Inferior parietal cortex (tissue), 1 donor: ENCODE data around the gene CITED2.

ENCODE experiments used
- DNase-seq: peaks from one replicate; pipeline ENCODE4 v3.0.0-alpha.2; 2016; ENCODE audit errors: extremely low spot score

CITED2 gene

DNA sequence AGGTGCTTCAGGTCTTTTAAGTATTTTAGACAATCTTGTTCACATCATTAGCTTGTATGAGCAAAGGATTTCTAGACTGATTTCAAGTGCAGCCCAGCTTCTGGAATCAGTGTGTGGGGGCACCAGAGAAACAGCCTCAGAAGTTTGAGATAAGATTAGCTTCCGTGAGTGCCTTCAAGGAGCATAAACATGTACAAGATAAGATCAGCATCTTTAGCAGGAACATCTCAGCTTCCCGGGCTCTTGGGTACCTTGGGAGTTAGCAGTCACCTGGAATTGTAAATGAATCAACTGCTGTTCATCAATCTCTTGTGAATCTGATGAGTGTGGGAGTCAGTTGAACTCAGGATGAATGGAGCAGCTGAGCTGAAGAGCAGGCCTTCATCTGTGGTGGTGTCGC, 12.0 kb upstream of the CITED2 start:
- DNase-seq, result no peak

GRCh38 chr6:139381216-139381865, 6.9 kb upstream of the CITED2 start:
- DNase-seq, result no peak

GRCh38 chr6:139380611-139381010, 6.2 kb upstream of the CITED2 start:
- no peak for DNase-seq

DNA sequence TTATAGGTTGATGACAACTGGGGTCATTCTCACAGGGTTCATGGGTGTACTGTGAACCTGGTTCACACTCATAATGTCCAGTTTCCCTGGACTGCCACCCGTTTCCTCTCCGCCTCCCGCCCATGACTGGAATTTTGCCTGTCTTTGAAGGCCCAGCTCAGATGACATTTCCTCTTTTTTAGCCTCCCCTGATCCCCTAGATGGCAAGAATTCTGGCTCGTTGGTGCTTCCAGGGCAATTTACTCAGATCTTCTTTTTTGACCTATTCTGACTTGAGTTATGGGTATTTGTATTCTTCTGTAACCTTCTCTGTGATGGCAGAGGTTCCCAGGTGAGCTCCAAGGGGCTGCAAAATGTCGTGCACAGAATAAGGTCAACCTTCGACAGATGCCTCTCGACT, 5.7 kb upstream of the CITED2 start:
- no peak for DNase-seq

GRCh38 chr6:139378882-139379341, 4.5 kb upstream of the CITED2 start:
- DNase-seq, result no peak

DNA sequence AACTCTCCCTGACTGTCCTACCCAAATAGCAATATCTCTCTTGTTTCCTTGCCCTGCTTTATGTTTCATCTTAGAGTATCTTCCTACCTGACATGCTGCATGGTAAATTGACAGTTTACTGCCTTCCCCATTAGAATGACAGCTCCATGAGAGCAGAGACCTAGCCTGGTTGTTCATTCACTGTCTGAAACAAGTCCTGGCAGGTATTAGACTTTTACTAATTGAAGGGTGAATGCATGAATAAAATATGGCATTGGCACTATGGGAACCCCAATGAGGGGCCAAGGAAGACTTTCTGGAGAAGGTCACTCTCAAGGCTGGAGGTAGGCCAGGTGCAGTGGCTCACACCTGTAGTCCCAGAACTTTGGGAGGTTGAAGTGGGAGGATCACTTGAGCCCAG, 3.8 kb upstream of the CITED2 start:
- no peak for DNase-seq

DNA sequence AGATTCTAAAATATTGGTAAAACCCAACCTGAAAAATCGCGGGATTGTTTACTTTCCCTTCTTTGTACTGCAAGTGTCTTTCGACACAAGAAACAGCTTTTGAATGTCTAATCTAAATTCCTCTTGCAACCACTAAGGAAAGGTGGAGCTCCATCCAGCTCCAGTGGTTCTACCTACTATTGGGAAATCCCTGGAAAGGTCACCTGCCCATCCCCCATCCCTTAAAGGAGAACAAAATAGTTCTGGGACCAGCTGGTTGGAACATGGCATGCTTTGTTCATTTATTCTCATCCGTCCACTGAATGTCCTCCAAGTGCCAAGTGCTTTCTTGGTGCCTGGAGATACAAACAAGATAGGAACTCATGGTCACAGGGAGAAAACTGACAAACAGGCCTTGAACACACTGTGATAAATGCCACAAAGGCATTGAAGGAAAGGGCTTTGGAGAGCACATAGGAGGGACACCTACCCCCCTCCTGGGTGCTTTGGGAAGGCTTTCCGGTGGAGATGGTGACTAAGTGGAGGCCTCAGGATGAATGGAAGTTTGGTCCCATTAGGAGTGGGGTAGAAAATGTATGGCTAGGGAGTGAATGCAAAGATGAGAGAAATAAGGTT, 2.3 kb upstream of the CITED2 start:
- DNase-seq, result no peak

DNA sequence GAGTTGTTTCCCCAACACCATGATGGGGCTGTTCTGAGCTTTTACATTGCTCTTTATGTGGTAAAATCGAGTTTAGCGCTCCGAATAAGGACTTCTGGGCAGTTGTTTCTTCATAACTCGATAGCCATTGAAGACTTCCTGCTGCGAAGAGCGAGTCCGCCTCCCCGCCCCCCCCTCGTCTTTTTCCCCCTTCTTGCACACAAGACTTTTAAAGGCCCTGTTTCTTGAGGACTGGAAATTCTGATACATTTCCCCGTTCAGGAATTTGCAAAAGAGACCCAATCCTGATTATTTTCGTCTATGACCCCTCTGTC, 1.5 kb upstream of the CITED2 start:
- peak; percentile 66 for DNase-seq

DNA sequence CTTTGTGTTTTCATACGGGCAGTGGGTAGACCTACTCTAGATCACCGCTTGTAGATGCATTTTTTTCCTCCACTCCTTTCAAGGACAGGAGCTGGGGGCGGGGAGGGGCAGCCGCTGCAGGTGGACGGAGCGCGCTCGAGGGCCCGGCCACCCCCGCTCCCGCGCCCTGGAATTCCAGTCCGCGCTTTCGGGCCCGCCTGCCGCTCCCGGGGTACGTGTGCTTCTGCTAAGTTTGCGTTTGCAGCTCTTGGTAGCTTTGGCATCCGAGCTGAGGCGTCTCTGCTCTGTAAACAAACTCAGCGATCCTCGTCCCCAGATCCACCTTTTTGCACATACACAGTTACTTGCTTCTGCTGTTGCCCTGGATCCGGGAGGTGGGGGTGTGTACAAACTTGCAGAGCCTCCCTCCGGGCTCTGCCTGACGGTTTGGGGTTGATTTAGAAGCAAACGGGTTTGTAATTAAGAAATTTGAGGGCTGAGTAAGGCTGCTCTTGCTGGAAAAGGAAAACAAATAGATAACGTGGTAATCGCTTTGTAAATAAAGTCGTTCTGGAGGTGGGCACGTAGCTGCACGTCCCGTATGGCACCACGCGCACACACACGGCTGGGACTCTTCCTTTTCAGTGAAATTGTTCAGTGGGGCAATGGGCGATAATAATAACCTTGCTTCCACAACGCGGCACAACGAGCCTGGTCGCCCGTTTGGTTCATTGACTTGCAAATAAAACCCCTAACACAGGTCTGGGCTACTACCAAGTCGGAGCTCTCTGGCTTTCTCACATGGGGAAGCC, 973 bp upstream of the CITED2 start:
- peak; percentile 87 for DNase-seq

GRCh38 chr6:139373928-139374356, 506 bp downstream of the CITED2 start:
- DNase-seq, result peak; percentile 58

DNA sequence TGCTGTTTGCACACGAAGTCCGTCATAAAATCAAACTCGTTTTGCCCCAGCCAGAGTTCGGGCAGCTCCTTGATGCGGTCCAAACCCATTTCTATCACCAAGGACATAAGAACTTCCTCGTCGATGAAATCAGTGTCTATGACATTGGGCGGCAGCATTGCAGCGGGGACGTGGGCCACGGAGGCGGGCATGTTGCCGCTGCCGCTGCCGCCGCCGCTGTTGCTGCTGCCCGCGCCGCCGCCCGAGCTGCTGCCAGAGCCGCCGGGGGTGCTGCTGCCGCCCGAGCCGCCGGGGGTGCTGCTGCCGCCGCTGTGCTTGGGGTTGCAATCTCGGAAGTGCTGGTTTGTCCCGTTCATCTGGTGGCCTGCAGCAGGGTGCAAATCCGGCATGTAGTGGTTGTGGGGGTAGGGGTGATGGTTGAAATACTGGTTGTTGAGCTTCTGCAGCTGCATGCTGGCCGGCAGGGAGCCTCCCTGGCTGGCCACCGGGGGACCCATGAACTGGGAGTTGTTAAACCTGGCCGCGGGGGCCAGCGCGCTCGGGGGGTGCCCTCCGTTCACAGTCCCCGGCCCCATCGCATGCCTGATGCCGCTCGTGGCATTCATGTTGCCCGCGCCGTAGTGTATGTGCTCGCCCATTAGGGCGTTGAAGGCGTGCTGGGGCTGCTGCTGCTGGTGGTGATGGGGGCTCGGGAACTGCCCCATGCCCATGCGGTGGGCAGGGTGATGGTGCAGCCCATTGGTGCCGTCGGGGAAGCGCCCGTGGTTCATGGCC, 1.1 kb downstream of the CITED2 start:
- DNase-seq, result peak; percentile 72

DNA sequence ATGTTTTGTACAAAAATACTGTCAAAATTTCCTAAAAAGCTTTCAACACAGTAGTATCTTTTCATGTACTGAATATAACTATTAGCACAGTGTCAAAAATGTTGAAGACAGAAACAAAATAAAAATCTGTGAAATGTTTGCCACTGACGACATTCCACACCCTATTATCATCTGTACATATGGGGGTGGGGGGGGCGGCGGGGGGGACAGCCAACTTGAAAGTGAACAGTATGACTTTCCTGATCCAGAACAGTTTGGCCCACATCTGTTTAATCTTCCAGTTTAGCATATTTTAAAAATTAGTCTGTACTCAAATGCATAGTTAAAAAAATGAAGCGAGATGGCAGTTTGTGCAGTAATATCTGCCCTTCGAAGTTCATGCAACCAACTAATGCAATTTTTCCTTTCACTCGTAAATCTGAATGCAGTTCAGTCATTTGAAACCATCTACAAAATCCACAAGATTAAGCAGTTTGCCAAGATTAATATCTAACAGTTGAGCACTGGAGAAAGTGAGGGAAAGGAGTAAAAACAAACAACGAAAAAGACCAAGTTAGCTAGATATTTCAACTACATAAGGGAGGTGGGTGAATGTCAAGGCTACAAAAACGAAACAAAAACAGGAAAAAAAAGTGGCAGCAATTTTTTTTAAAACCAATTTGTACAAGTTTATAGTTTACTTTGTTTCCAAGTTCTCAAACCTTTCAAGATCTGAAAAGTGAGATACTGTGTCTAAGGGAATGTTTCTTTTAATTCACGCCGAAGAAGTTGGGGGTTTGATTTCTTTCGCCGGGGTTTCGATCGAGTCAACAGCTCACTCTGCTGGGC, 1.9 kb downstream of the CITED2 start:
- DNase-seq, result peak; percentile 39

- peak; percentile 34 for DNase-seq
Measured at GRCh38 chr6:139371421-139372203, 2.8 kb downstream of the CITED2 start.

DNA sequence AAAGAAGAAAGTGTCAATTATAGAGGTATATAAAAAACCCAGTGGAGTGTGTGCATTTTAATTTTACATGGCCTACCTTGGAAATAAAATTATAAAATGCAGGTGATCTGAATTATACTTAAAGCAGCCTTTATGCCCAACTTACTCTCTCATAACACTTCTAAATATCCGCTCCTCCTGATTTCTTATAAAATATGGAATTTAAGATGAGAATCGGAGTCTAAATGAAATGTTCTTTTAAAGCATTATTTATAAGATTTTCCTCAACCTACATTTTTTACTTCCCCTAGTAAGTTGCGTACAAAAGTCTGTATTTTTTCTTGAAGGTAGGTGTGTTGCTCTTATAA, 3.5 kb downstream of the CITED2 start:
- peak; percentile 28 for DNase-seq

DNA sequence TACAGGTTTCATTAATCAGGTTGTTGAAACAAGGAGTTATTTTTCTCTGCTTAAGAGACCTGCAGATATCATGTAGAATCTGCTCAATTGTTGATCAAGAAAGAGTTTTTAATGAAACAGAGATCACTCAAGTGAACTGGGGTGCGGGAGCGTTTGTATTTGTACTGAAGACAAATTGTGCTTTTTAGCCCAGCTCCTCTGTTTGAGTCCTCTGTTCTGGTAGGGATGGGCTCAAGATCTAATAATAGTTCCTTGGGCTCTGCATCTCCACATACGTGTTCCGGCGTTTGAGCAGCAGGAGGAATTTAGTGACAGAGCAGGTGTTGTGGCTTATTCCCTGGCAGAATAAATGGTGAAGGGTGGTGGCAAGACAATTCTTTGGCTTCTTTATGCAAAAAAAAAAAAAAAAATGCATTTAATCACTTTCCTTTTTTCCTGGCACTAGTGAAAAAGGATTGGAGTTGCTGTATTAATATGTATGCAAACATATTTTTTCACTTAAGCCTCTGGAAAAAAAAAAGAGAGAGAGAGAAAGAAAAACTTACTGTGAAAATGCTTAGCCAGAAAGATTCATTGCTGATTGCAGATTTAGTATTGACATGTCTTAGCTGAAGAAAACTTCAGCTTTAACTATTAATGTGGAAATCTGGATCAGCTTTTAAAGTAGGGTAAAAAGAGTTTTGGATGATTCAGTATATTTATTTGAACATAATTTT, 4.0 kb downstream of the CITED2 start:
- peak; percentile 61 for DNase-seq

GRCh38 chr6:139369568-139370282, 4.7 kb downstream of the CITED2 start:
- DNase-seq, result peak; percentile 74

DNA sequence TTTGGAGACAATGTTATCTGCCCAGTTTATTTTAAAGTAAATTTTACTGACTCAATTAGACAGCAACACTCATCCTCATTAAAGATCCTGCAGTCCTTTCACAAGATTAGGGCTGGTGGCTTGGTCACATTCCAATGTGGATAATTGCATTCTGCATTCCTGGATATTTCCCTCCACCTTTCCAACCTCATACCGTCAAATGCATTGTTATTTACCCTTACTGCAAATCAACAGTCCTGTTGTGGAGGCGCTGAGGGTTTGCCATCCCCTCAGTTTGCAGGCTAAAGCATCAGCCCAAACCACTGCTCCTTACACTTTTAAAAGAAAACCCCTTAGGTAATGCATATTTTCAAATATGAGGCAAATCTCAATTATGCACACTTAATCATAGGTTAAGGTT, 5.4 kb downstream of the CITED2 start:
- no peak for DNase-seq

- no peak for DNase-seq
Measured at GRCh38 chr6:139368661-139369060, 5.8 kb downstream of the CITED2 start.

DNA sequence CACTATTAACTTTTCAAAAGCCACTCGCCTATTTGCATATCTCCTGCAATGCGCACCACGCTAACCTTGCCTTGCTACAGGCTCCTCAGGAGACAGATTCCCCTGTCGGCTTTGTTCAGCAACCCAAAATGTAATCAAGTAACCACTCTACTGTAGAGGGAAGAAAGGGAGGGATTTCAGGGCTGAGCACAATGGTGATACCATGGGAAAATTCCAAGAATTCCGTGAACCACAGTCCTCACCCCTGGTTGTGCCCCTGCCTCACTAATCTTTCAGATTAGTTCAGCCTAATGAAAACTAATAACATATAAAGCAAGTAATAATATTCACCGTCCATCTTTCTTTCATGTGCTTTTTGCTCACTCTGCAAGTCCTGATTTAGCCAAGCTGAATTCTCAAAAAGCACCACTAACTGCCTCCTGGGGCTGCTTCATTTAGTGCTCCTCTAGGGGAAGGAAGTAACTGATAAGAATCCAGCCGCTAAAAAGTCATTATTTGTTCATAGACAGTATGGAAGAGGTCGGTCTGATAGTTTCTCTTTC, 6.6 kb downstream of the CITED2 start:
- no peak for DNase-seq
